Measurements from ENCODE around the gene RABGGTB. TPM values are rescaled to one million over a fixed set of nuclear protein-coding genes. Genes with fewer than 3 reads are reported as not detected.

The RABGGTB gene
- total and polyA plus RNA-seq, 9 of the 15 experiments (the other 6 are each of a cell fraction or from before 2014, with no cell fraction given), result 148 to 354 (median 206) TPM

- TF ChIP-seq ELK3 (CRISPR knock-in tag; IDR thresholded peaks at IDR 0.05) (no peak), PHF8 (IDR thresholded peaks at IDR 0.05; ENCODE audit: borderline replicate concordance, low read length) (no peak), THRA (IDR thresholded peaks at IDR 0.05) (peak; percentile 42; the same call in 1 of the 2 replicates), PRMT5 (CRISPR knock-in tag; IDR thresholded peaks at IDR 0.05) (no peak), NR2C1 (IDR thresholded peaks at IDR 0.05) (no peak), NR2C1 (tag; IDR thresholded peaks at IDR 0.05) (0 out of 2 replicates have a peak, but pooled peaks have one; percentile 33), HLTF (IDR thresholded peaks at IDR 0.05) (no peak), ZNF165 (CRISPR knock-in tag; IDR thresholded peaks at IDR 0.05; ENCODE audit: borderline replicate concordance) (no peak), POLR2AphosphoS5 (IDR thresholded peaks at IDR 0.05; ENCODE audit: control insufficient read depth, insufficient read depth, low read depth, low read length) (0 out of 2 replicates have a peak, but pooled peaks have one; percentile 33), FIP1L1 (IDR thresholded peaks at IDR 0.05; ENCODE audit: low read depth, low read length, poor library complexity, severe bottlenecking) (no peak), JUND (IDR thresholded peaks at IDR 0.05; ENCODE audit: borderline replicate concordance, low read depth, low read length) (no peak), JUND (tag; IDR thresholded peaks at IDR 0.05; ENCODE audit: borderline replicate concordance, low read depth, low read length) (no peak), ESRRA (IDR thresholded peaks at IDR 0.05; ENCODE audit: borderline replicate concordance, low read depth) (peak; percentile 56; the same call in 1 of the 2 replicates)
These were observed 21.9 kb upstream of the RABGGTB start (continued) for GRCh38 chr1:75764057-75764655.

Data from K562 (cell line).